Measurements from ENCODE around the gene CFAP299. TPM values are rescaled to one million over a fixed set of nuclear protein-coding genes. Genes with fewer than 3 reads are reported as not detected.

CFAP299 gene
- total and polyA plus RNA-seq, 2 of the 8 experiments (the other 6 are each of a cell fraction or from before 2014, with no cell fraction given) = not detected

DNA sequence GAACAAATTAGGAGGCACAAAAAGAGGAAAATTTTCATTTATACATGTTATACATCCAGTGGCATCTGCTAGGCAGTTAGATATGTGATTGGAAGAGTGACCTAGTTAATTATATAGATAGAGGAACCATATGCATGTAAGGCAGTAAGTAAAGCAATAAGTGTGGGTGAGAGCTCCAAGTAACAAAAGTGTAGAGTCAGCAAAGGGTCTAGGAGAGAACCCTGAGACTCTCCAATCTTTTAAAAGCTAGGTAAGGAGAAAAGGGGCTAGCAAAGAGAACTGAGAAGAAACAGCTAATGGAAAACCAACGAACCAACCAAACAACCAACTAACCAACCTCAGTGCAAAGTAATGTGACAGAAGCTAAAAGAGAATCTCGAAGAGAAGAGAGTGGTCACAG, 3.8 kb upstream of the CFAP299 start:
- H3K9ac ChIP-seq (replicated peaks in 1 of 4; ENCODE audit: extremely low read depth in 1 of 4, low read depth in 3 of 4, low read length in 3 of 4) = no peak overlapping the region
- H3K4ac ChIP-seq (replicated peaks; ENCODE audit: insufficient read length, low read depth, low read length) = no peak overlapping the region
- H3K27me3 ChIP-seq (replicated peaks in 1 of 4; ENCODE audit: control insufficient read depth in 3 of 4, extremely low read depth in 1 of 4, insufficient read depth in 3 of 4, low read length in 3 of 4) = peaks cover 0 to 11% (median 9%) of the 10 kb centered on the region in 4 experiments; a peak in 6 of 7 replicates
- no peak overlapping the region for H4K5ac ChIP-seq (ENCODE audit: insufficient read length, low read depth, low read length)
- no peak overlapping the region for H2BK120ac ChIP-seq (replicated peaks; ENCODE audit: low read depth, low read length)
- H3K23ac ChIP-seq (ENCODE audit: insufficient read length) = no peak overlapping the region
- DNase-seq (ENCODE audit: low read depth in 1 of 2, low spot score in 2 of 2) (no peak), FAIRE-seq (no peak)
- no peak overlapping the region for H3K27ac ChIP-seq (ENCODE audit: low read depth, low read length)
- H3K23me2 ChIP-seq (ENCODE audit: low read depth, low read length) = peaks cover 2% of the 10 kb centered on the region; the same call in 1 of the 2 replicates
- H3K4me3 ChIP-seq (ENCODE audit: extremely low read depth in 1 of 4, insufficient read depth in 2 of 4, low read depth in 3 of 4, low read length in 4 of 4) = no peak overlapping the region
- H2BK5ac ChIP-seq (ENCODE audit: low read depth, low read length) = no peak overlapping the region
- no peak overlapping the region for H2AFZ ChIP-seq (ENCODE audit: low read length)
- H3K9me3 ChIP-seq (ENCODE audit: insufficient read depth in 2 of 2, low read depth in 1 of 2, low read length in 1 of 2) = no peaks in the 10 kb centered on the region
- no peaks in the 10 kb centered on the region; a peak in 1 of 7 replicates for H3K4me1 ChIP-seq (replicated peaks in 1 of 4; ENCODE audit: control insufficient read depth in 3 of 4, insufficient read depth in 4 of 4, low read length in 3 of 4)
- H3K36me3 ChIP-seq (ENCODE audit: control insufficient read depth in 2 of 4, insufficient read depth in 4 of 4, low read length in 3 of 4) = no peaks in the 10 kb centered on the region
- H4K20me1 ChIP-seq (replicated peaks in 1 of 2; ENCODE audit: control insufficient read depth in 1 of 2, insufficient read depth in 2 of 2, low read length in 2 of 2) = no peaks in the 10 kb centered on the region
- H4K91ac ChIP-seq (replicated peaks; ENCODE audit: insufficient read length, low read length) = no peak overlapping the region
- no peaks in the 10 kb centered on the region for H3K79me1 ChIP-seq (ENCODE audit: low read depth, low read length)
- H3K14ac ChIP-seq (ENCODE audit: insufficient read length) = no peak overlapping the region
- ChIA-PET POLR2A (ENCODE audit: partially characterized antibody) (no interaction called here), CTCF (ENCODE audit: partially characterized antibody) (interaction anchor here (0.7 to 1.3 kb wide), 6 partner anchors 9 to 119 kb away, joined by 3 to 7 read pairs (median 4); partner anchors contain the start of gene FGF5)
- 82% methylated on average over 2 of the region's 2 CpGs; no CpG with 5 or more reads in 1 of the 2 experiments for WGBS, 2 experiments (ENCODE audit: extremely low coverage in 1 of 2, insufficient coverage in 1 of 2, insufficient read length in 1 of 2, insufficient replicate concordance in 2 of 2, low coverage in 1 of 2, low lambda C conversion rate in 2 of 2, missing lambda C conversion rate in 1 of 2)
- no peak overlapping the region for H3K56ac ChIP-seq (replicated peaks; ENCODE audit: insufficient read length, low read depth, low read length)
- H2BK15ac ChIP-seq (ENCODE audit: low read length) = no peak overlapping the region
- no peak overlapping the region for H2AK5ac ChIP-seq (ENCODE audit: low read depth, low read length)
- H4K8ac ChIP-seq (ENCODE audit: extremely low read depth, insufficient read depth, low read length) = no peak overlapping the region
- H2BK12ac ChIP-seq (ENCODE audit: low read depth, low read length) = no peak overlapping the region
- no peaks in the 10 kb centered on the region for H3K79me2 ChIP-seq (ENCODE audit: control insufficient read depth in 1 of 2, insufficient read depth in 2 of 2, low read length in 2 of 2)
- H2BK20ac ChIP-seq (ENCODE audit: low read length) = no peak overlapping the region
- H3K4me2 ChIP-seq (ENCODE audit: insufficient read depth in 1 of 2, low read depth in 2 of 2, low read length in 2 of 2) = no peak overlapping the region
- H3K18ac ChIP-seq (ENCODE audit: extremely low read depth, low read length) = no peak overlapping the region
- TF ChIP-seq RNF2 (IDR thresholded peaks at IDR 0.05; ENCODE audit: borderline replicate concordance, low read depth, low read length, missing control alignments, poor library complexity, severe bottlenecking) (no peak), ATF3 (IDR thresholded peaks at IDR 0.05; ENCODE audit: insufficient read depth, low read depth, low read length) (no peak), RXRA (IDR thresholded peaks at IDR 0.05; ENCODE audit: insufficient read depth, low read depth, low read length) (no peak), TEAD4 (IDR thresholded peaks at IDR 0.05; ENCODE audit: low read depth, low read length) (no peak), SP2 (IDR thresholded peaks at IDR 0.05; ENCODE audit: low read length) (no peak), KDM1A (IDR thresholded peaks at IDR 0.05; ENCODE audit: borderline replicate concordance, low read length) (no peak), CHD1 (IDR thresholded peaks at IDR 0.05; ENCODE audit: low read depth, low read length) (no peak), SAP30 (IDR thresholded peaks at IDR 0.05; ENCODE audit: insufficient read depth, insufficient replicate concordance, low read length) (no peak), CBX8 (IDR thresholded peaks at IDR 0.05; ENCODE audit: borderline replicate concordance, low read depth, low read length) (no peak), CREB1 (IDR thresholded peaks at IDR 0.05) (no peak), BACH1 (IDR thresholded peaks at IDR 0.05; ENCODE audit: low read length) (no peak), BCL11A (IDR thresholded peaks at IDR 0.05; ENCODE audit: low read depth in 2 of 2, low read length in 2 of 2) (no peak)
- TF ChIP-seq, protein P1, sequence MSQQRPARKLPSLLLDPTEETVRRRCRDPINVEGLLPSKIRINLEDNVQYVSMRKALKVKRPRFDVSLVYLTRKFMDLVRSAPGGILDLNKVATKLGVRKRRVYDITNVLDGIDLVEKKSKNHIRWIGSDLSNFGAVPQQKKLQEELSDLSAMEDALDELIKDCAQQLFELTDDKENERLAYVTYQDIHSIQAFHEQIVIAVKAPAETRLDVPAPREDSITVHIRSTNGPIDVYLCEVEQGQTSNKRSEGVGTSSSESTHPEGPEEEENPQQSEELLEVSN (IDR thresholded peaks at IDR 0.05) = no peak
